ENCODE data around the gene TEPSIN.
A peak's percentile ranks its signal among the peaks of the same experiment; 100 is the strongest.

Gene TEPSIN

DNA sequence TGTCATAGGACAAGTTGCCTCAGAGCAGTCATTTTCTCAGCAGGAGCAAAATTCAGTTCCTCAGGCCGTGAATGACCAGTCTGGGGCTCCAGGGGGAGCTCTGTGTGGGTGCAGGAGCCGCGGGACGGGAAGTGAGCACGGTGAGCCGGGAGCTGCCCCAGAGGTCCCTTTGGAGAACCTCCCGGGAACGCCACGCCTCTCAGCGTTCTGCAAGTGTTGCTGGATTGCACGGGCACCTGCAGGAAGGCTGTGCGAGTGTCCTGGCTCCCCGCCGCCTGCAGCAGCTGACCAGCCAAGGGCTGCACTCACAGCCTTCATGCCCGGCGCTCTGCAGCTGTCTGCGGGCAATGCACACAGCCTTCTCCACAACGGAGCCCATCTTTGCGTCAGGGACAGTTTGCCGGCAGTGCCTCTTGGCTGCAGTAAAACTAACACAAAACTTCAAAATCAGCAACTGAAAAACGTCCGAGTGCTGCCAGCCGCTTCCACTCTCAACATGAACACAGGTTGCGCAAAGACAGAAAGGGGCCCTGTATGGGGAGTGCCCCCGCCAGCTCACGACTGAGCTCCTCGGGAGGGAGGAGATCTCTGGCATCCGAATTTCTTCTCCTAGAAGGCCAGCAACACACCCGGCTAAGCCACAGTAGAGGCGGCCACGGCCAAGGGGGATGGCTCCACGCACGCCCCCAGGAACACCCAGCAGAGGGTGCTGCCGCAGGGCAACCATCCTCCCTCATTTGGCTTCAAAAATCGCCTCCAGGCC, 16.3 kb upstream of the TEPSIN start:
- DNase-seq: peak; percentile 74
- H3K4me1 ChIP-seq (ENCODE audit: control insufficient read depth, insufficient read depth, low read depth, low read length): peaks cover 26% of the 10 kb centered on the region
- no peaks in the 10 kb centered on the region for H3K27me3 ChIP-seq (ENCODE audit: control insufficient read depth in 1 of 2, insufficient read depth in 1 of 2, low read length in 2 of 2)
- no peak overlapping the region for H2BK12ac ChIP-seq (ENCODE audit: low read length in 2 of 2)
- no peak overlapping the region for H3K14ac ChIP-seq (ENCODE audit: low read length in 2 of 2)
- H3K23ac ChIP-seq (ENCODE audit: low read length in 2 of 2): no peak overlapping the region
- peak overlapping the region; percentile 0 for H3K9ac ChIP-seq (ENCODE audit: low read length)
- H3K27ac ChIP-seq (ENCODE audit: low read length, poor library complexity, severe bottlenecking): peak overlapping the region; percentile 10
- H2BK120ac ChIP-seq (ENCODE audit: low read depth, low read length): no peak overlapping the region
- H4K8ac ChIP-seq (ENCODE audit: low read length): peak overlapping the region; percentile 19
- H3K4ac ChIP-seq (ENCODE audit: low read depth in 1 of 2, low read length in 2 of 2): no peak overlapping the region
- H2BK15ac ChIP-seq (ENCODE audit: low read depth, poor library complexity, severe bottlenecking): no peak overlapping the region
- no peak overlapping the region for H2AFZ ChIP-seq (ENCODE audit: low read depth, low read length)
- H3K18ac ChIP-seq (ENCODE audit: low read depth in 1 of 2, low read length in 2 of 2): no peak overlapping the region
- peak overlapping the region in 1 of 2 experiments; percentile 58 for H3K4me3 ChIP-seq (ENCODE audit: insufficient read depth in 1 of 2, low read depth in 1 of 2, low read length in 2 of 2)
- H4K91ac ChIP-seq (ENCODE audit: low read length): no peak overlapping the region
- peak overlapping the region; percentile 40 for H3K4me2 ChIP-seq (ENCODE audit: low read length, poor library complexity, severe bottlenecking)
- 63% methylated on average over 35 of the region's 35 CpGs for WGBS
- H3K9me3 ChIP-seq (ENCODE audit: control insufficient read depth, low read length): no peaks in the 10 kb centered on the region
- H3K79me1 ChIP-seq (replicated peaks; ENCODE audit: low read length, poor library complexity, severe bottlenecking): peaks cover 24% of the 10 kb centered on the region
- H3K36me3 ChIP-seq (ENCODE audit: control insufficient read depth in 1 of 2, insufficient read depth in 2 of 2, low read depth in 1 of 2, low read length in 2 of 2): peaks cover 34 to 74% of the 10 kb centered on the region in 2 experiments
- no peak overlapping the region for H2AK5ac ChIP-seq (ENCODE audit: low read length, severe bottlenecking)
- no peak overlapping the region for H2BK5ac ChIP-seq (ENCODE audit: low read depth, low read length, poor library complexity, severe bottlenecking)

DNA sequence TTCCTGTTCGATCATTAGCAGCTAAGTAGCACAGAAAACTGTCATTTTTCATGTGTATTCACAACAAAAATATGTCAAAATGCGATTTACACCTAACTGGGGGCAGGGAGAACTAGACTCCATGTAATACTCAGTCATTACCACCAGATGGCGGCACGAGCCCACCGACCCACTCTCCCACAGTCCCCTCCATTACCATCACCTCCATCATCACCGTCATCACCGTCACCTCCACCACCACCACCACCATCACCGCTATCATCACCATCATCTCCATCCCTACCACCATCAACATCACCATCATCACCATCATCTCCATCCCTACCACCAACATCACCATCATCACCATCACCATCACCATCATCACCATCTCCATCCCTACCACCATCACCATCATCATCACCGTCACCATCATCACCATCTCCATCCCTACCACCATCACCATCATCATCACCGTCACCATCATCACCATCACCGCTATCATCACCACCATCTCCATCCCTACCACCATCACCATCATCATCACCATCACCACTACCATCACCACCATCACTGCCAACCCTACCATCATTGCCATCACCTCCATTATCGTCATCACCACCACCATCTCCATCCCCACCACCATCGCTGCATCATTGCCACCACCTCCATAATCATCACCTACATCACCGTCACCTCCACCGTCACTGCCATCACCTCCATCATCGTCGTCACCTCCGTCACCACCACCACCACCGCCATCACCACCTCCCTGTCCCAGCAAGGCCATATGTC, 14.7 kb upstream of the TEPSIN start:
- H3K9ac ChIP-seq (ENCODE audit: low read length): no peak overlapping the region
- H3K23ac ChIP-seq (ENCODE audit: low read length in 2 of 2): no peak overlapping the region
- no peak overlapping the region for H3K27ac ChIP-seq (ENCODE audit: low read length, poor library complexity, severe bottlenecking)
- H2AFZ ChIP-seq (ENCODE audit: low read depth, low read length): no peak overlapping the region
- no peaks in the 10 kb centered on the region for H3K9me3 ChIP-seq (ENCODE audit: control insufficient read depth, low read length)
- H4K91ac ChIP-seq (ENCODE audit: low read length): no peak overlapping the region
- DNase-seq: peak; percentile 42
- peak overlapping the region in 1 of 2 experiments; percentile 7 for H2BK12ac ChIP-seq (ENCODE audit: low read length in 2 of 2)
- peaks cover 27 to 70% of the 10 kb centered on the region in 2 experiments for H3K36me3 ChIP-seq (ENCODE audit: control insufficient read depth in 1 of 2, insufficient read depth in 2 of 2, low read depth in 1 of 2, low read length in 2 of 2)
- no peak overlapping the region for H3K4ac ChIP-seq (ENCODE audit: low read depth in 1 of 2, low read length in 2 of 2)
- H3K18ac ChIP-seq (ENCODE audit: low read depth in 1 of 2, low read length in 2 of 2): no peak overlapping the region
- H3K4me3 ChIP-seq (ENCODE audit: insufficient read depth in 1 of 2, low read depth in 1 of 2, low read length in 2 of 2): no peak overlapping the region
- WGBS: 67% methylated on average over 19 of the region's 19 CpGs
- no peak overlapping the region for H2BK120ac ChIP-seq (ENCODE audit: low read depth, low read length)
- no peak overlapping the region for H2AK5ac ChIP-seq (ENCODE audit: low read length, severe bottlenecking)
- peaks cover 26% of the 10 kb centered on the region for H3K4me1 ChIP-seq (ENCODE audit: control insufficient read depth, insufficient read depth, low read depth, low read length)
- H3K27me3 ChIP-seq (ENCODE audit: control insufficient read depth in 1 of 2, insufficient read depth in 1 of 2, low read length in 2 of 2): no peaks in the 10 kb centered on the region
- no peak overlapping the region for H2BK15ac ChIP-seq (ENCODE audit: low read depth, poor library complexity, severe bottlenecking)
- H3K4me2 ChIP-seq (ENCODE audit: low read length, poor library complexity, severe bottlenecking): no peak overlapping the region
- no peak overlapping the region for H4K8ac ChIP-seq (ENCODE audit: low read length)
- no peak overlapping the region for H3K14ac ChIP-seq (ENCODE audit: low read length in 2 of 2)
- no peak overlapping the region for H2BK5ac ChIP-seq (ENCODE audit: low read depth, low read length, poor library complexity, severe bottlenecking)
- peaks cover 24% of the 10 kb centered on the region for H3K79me1 ChIP-seq (replicated peaks; ENCODE audit: low read length, poor library complexity, severe bottlenecking)

DNA sequence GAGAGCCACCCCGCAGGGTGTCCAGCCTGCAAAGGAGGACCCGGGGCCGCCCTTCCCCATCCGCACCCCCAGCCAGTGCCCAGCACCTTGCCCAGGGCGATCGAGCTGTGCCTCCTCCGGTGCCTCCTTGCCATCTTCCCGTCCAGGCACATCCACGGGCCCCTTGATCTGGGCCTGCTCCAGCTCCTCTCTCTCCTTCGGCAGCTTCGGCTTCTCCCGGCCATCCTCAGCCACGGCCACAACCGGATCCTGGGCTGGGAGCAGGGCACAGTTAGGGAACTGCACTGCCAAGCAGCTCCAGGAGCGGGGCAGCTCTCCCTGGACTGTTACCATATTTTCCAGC, 14.1 kb upstream of the TEPSIN start:
- Histone ChIP-seq H3K4me1 (ENCODE audit: control insufficient read depth, insufficient read depth, low read depth, low read length) (peaks cover 26% of the 10 kb centered on the region), H2BK120ac (ENCODE audit: low read depth, low read length) (no peak overlapping the region), H4K8ac (ENCODE audit: low read length) (no peak overlapping the region), H3K79me1 (replicated peaks; ENCODE audit: low read length, poor library complexity, severe bottlenecking) (peaks cover 23% of the 10 kb centered on the region), H3K23ac (ENCODE audit: low read length in 2 of 2) (no peak overlapping the region), H3K27me3 (ENCODE audit: control insufficient read depth in 1 of 2, insufficient read depth in 1 of 2, low read length in 2 of 2) (no peaks in the 10 kb centered on the region), H2AK5ac (ENCODE audit: low read length, severe bottlenecking) (no peak overlapping the region), H3K9ac (ENCODE audit: low read length) (no peak overlapping the region), H3K4ac (ENCODE audit: low read depth in 1 of 2, low read length in 2 of 2) (no peak overlapping the region), H2AFZ (ENCODE audit: low read depth, low read length) (no peak overlapping the region), H2BK15ac (ENCODE audit: low read depth, poor library complexity, severe bottlenecking) (no peak overlapping the region), H3K18ac (ENCODE audit: low read depth in 1 of 2, low read length in 2 of 2) (no peak overlapping the region), H3K4me2 (ENCODE audit: low read length, poor library complexity, severe bottlenecking) (no peak overlapping the region), H4K91ac (ENCODE audit: low read length) (no peak overlapping the region), H2BK12ac (ENCODE audit: low read length in 2 of 2) (no peak overlapping the region), H3K14ac (ENCODE audit: low read length in 2 of 2) (no peak overlapping the region), H3K9me3 (ENCODE audit: control insufficient read depth, low read length) (no peaks in the 10 kb centered on the region), H3K4me3 (ENCODE audit: insufficient read depth in 1 of 2, low read depth in 1 of 2, low read length in 2 of 2) (no peak overlapping the region), H2BK5ac (ENCODE audit: low read depth, low read length, poor library complexity, severe bottlenecking) (no peak overlapping the region), H3K27ac (ENCODE audit: low read length, poor library complexity, severe bottlenecking) (no peak overlapping the region), H3K36me3 (ENCODE audit: control insufficient read depth in 1 of 2, insufficient read depth in 2 of 2, low read depth in 1 of 2, low read length in 2 of 2) (peaks cover 22 to 70% of the 10 kb centered on the region in 2 experiments)
- WGBS: 88% methylated on average over 15 of the region's 15 CpGs
- no peak for DNase-seq

DNA sequence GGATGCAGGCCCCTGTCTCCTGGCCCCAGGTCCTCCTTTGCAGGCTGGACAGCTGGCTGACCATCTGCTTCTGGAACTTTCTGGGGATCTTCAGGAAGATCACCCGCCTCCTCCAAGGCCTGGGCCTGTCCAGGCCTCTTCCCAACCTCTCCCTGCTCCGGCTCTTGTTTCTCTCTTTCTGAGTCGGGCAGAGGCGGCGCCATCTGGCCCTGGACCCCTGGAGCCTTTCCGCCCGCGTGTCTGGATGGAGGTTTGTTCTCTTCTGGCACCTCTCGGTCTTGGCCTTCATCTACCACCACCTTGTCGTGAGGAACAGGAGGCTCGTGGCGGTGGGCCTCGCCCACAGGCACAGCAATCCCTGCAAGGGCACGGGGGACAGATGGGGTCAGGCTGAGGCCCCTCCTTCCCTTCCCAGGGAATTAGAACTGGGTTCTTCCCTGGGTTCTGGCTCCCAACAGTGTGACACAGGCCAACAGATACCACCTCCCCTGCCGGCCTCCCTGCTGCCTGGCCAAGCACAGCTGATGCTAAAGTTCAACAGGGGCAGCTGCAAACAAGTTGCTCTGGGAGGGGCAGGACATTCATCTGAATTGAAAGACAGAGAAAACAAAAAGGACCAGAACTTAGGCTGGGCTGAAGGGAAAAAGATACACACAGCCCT, 13.6 kb upstream of the TEPSIN start:
- H2BK15ac ChIP-seq (ENCODE audit: low read depth, poor library complexity, severe bottlenecking): no peak overlapping the region
- no peak overlapping the region for H3K23ac ChIP-seq (ENCODE audit: low read length in 2 of 2)
- no peak overlapping the region for H4K91ac ChIP-seq (ENCODE audit: low read length)
- H2AK5ac ChIP-seq (ENCODE audit: low read length, severe bottlenecking): no peak overlapping the region
- 94% methylated on average over 15 of the region's 15 CpGs for WGBS
- H3K14ac ChIP-seq (ENCODE audit: low read length in 2 of 2): no peak overlapping the region
- H2BK120ac ChIP-seq (ENCODE audit: low read depth, low read length): no peak overlapping the region
- peaks cover 26% of the 10 kb centered on the region for H3K4me1 ChIP-seq (ENCODE audit: control insufficient read depth, insufficient read depth, low read depth, low read length)
- DNase-seq: no peak
- no peaks in the 10 kb centered on the region for H3K27me3 ChIP-seq (ENCODE audit: control insufficient read depth in 1 of 2, insufficient read depth in 1 of 2, low read length in 2 of 2)
- H3K36me3 ChIP-seq (ENCODE audit: control insufficient read depth in 1 of 2, insufficient read depth in 2 of 2, low read depth in 1 of 2, low read length in 2 of 2): peaks cover 20 to 64% of the 10 kb centered on the region in 2 experiments
- H3K79me1 ChIP-seq (replicated peaks; ENCODE audit: low read length, poor library complexity, severe bottlenecking): peaks cover 21% of the 10 kb centered on the region
- H3K4ac ChIP-seq (ENCODE audit: low read depth in 1 of 2, low read length in 2 of 2): no peak overlapping the region
- no peak overlapping the region for H2AFZ ChIP-seq (ENCODE audit: low read depth, low read length)
- no peak overlapping the region for H3K9ac ChIP-seq (ENCODE audit: low read length)
- H3K18ac ChIP-seq (ENCODE audit: low read depth in 1 of 2, low read length in 2 of 2): no peak overlapping the region
- no peak overlapping the region for H2BK5ac ChIP-seq (ENCODE audit: low read depth, low read length, poor library complexity, severe bottlenecking)
- no peak overlapping the region for H2BK12ac ChIP-seq (ENCODE audit: low read length in 2 of 2)
- no peak overlapping the region for H3K4me3 ChIP-seq (ENCODE audit: insufficient read depth in 1 of 2, low read depth in 1 of 2, low read length in 2 of 2)
- H4K8ac ChIP-seq (ENCODE audit: low read length): no peak overlapping the region
- no peak overlapping the region for H3K4me2 ChIP-seq (ENCODE audit: low read length, poor library complexity, severe bottlenecking)
- H3K9me3 ChIP-seq (ENCODE audit: control insufficient read depth, low read length): no peaks in the 10 kb centered on the region
- no peak overlapping the region for H3K27ac ChIP-seq (ENCODE audit: low read length, poor library complexity, severe bottlenecking)

All from mesenchymal stem cell (in vitro differentiated cells and primary cell).